HuH-7 (cell line): ENCODE results near the gene CAST.
A peak's percentile ranks its signal among the peaks of the same experiment; 100 is the strongest.
"Not testable (repeated sequence)": the region's sequence is repeated elsewhere in the genome, so short reads cannot be mapped to it uniquely, and the experiment has no call there.

Source experiments
- DNase-seq: peaks from one replicate; pipeline ENCODE4 v3.0.0; 2011; ENCODE audit warnings: low spot score

Gene CAST, protein sequence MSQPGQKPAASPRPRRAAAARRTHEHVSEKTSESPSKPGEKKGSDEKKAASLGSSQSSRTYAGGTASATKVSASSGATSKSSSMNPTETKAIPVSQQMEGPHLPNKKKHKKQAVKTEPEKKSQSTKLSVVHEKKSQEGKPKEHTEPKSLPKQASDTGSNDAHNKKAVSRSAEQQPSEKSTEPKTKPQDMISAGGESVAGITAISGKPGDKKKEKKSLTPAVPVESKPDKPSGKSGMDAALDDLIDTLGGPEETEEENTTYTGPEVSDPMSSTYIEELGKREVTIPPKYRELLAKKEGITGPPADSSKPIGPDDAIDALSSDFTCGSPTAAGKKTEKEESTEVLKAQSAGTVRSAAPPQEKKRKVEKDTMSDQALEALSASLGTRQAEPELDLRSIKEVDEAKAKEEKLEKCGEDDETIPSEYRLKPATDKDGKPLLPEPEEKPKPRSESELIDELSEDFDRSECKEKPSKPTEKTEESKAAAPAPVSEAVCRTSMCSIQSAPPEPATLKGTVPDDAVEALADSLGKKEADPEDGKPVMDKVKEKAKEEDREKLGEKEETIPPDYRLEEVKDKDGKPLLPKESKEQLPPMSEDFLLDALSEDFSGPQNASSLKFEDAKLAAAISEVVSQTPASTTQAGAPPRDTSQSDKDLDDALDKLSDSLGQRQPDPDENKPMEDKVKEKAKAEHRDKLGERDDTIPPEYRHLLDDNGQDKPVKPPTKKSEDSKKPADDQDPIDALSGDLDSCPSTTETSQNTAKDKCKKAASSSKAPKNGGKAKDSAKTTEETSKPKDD

GRCh38 chr5:96661855-96662724 lies at the start of gene CAST:
TSS of gene CAST (plus strand) at chr5:96662376. CDS start at chr5:96662423, 47 bp downstream.
- DNase-seq, result peak; percentile 87

DNA sequence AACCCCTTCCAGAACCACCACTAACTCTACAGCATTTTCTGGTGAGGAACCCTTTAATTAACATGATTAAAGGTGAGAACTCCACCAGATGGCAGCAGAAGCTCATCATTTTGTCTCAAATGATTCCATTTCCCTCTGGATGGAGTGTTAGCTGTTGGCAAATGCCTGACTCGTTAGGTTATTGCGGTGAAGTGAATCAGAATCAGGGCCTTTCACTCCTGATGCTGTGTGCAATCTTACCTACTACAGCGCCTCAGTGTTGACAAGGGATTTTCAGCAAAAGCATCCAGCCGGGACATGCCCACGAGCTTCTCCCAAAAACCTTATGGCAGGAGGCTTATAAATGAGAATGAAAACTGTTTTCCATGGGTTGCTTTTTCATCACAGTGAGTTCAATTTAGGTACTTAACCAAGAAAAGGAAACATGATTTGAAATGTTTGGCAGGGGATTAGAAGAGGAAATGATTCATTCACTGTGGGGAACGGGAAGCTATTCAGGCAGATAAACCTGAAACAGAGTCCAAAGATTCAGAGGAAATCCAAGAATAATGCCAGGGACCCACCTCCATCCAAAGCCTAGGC lies 48.0 kb upstream of the CAST start:
- peak; percentile 77 for DNase-seq

DNA sequence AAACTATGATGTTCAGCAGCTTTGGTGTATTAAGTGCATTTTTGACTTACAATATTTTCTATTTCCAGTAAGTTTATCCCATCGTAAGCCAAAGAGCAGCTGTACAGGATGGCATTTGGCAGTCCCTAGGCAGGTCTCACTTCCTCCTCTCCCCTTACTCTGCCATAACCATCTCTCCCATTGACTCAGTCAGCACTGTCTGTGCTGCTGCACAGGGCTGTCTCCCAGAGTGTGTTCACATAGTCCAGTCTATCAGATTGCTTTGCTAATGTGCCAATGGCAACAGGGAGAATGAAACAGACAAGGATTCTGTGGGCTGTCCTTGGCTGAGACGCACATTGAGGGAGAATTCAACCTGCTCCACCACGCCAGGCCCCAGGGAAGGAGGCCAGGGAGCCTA lies 47.0 kb upstream of the CAST start:
- no peak for DNase-seq

GRCh38 chr5:96616801-96617200 lies 45.4 kb upstream of the CAST start:
- no peak for DNase-seq

- not testable (repeated sequence) for DNase-seq
These were observed 43.7 kb upstream of the CAST start for GRCh38 chr5:96618311-96619016.

DNA sequence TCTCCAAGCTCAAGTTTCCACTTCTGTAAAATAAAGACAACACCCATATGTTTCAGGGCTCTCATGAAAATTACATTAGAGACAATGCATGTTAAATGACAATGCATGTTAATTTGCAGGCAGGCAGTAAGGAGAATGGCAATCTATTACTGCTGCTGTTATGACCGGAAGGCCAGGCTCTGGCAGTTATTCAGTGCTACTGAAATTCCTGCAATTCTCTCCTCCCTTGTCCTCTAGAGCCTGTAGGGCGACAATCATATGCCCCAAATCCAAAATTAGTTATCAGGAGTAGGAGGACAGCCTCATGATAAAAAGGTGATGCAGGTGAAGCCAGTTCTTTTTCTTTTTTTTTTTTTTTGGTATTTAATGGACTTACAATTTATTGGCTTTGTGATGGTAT lies 42.2 kb upstream of the CAST start:
- DNase-seq, result no peak

DNA sequence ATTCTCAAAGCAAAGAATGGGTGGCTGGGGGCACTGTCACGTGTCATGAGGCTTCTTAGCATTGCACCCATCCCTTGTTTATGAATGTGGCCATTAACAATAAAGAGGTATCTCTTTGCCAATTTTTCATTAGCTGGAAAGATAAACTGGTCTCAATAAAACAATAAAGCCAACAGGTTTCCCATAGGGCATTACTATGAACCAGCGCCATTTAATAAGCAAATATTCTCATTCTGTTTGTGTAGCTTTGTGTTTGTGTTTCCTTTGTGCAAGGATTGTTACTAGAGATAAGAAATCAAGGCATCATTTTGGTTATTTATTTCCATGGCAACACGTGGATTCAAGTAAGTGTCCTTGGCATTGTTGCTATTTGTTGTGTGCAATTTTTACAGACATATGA lies 37.6 kb upstream of the CAST start:
- DNase-seq, result no peak

- no peak for DNase-seq
These were observed 36.8 kb upstream of the CAST start for GRCh38 chr5:96625365-96625764.

GRCh38 chr5:96626956-96627355 lies 35.2 kb upstream of the CAST start:
- no peak for DNase-seq

DNA sequence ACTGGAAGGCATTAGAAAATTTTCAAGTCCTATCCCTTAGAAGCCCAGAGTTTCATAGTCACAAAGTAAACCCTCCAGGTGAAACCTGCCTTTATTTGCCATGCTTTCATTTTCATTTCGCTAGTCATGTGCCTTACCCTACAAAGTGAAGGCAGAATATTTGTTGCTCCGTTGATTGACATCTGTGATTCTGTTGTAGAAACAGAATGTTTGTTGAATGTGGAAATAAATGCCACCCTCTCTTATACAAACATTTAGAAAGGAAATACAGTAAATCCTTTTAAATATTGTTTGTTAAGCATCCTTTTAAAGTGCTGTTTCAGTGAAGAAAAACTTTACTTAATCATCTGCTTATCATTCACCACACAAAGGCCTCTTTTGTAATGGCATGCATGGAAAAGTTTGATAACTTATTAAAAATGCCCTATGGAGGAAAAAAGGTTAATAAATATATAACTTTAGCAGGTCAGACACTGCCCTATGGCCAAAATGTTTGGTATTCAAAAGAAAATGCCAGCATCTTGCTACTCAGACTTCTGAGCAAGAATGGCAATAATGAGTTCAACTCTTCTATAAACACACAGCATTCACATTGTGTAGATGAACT lies 34.3 kb upstream of the CAST start:
- DNase-seq, result peak; percentile 41

DNA sequence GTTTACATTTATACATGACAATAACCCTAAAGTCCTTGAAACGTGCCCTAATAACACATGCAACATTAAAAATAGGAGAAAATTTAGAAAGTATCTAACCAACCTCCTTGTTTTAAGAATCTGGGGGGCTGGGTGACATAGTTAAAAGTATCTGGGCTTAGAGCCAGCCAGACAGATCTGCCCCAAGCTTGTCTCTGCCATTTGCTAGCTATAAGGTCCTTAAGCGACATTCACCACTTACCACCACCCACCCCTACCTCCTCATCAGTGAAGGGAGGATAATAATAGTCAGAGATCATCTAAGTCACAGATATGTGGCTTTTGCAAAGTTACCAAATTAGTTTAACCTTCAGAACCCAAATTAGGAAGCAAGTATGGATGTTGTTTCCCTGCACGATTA lies 33.8 kb upstream of the CAST start:
- DNase-seq, result no peak

GRCh38 chr5:96629774-96630173 lies 32.4 kb upstream of the CAST start:
- DNase-seq, result no peak

DNA sequence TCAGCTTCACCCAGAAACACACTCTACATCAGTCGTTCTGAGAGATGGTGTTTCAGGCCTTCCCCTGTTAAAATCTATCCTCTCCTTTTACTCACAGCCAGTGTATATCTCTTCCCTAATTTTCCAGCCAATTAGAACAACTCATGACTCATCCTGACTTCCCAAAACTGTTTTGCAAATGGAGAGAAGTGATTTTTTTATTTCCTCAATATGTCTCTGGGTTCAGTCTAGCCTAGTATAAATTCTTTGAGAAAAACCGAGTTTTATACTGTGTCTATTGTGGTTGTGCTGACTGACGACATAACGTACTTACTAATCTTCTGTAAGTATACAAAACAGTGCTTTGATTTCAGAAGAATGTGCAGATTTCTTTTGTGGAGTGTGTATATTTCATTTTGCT lies 28.4 kb upstream of the CAST start:
- no peak for DNase-seq

GRCh38 chr5:96634881-96635280 lies 27.3 kb upstream of the CAST start:
- DNase-seq, result no peak

DNA sequence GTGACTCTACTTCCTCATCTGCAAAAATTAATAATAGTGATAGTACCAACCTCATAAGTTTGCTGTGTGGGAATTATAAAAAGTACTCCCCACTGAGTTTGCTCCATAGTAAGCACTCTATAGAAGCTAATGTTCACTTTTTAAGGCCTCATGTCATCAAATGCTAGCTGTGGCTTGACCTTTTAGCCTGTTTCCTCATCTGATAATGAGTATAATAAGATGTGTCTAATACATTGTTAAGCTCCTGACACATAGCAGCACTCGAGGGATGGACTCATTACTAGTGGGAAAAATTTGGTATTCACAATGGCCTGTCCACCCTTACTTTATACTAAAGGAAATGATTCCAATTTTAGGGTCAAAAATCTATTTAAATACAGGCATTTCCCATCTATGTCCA lies 26.1 kb upstream of the CAST start:
- no peak for DNase-seq

DNA sequence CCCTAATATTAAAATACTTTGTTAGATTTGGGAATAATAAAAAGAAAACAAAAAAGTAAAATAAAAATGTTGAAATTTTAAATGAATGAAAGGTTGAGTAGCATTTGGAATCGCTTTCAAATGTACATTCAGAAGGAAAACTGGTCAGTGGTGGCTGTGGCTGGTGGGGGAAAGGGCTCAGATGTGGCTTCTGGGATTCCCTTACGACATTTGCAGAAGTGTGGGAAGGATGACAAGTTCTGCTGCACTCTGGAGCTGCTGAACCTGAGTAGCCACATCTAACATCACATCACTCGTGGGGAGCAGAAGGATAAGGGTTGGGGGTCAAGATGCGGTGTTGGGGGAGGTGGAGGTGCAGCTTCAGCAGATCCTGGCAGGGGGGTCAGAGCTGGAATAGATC lies 25.6 kb upstream of the CAST start:
- DNase-seq, result no peak

DNA sequence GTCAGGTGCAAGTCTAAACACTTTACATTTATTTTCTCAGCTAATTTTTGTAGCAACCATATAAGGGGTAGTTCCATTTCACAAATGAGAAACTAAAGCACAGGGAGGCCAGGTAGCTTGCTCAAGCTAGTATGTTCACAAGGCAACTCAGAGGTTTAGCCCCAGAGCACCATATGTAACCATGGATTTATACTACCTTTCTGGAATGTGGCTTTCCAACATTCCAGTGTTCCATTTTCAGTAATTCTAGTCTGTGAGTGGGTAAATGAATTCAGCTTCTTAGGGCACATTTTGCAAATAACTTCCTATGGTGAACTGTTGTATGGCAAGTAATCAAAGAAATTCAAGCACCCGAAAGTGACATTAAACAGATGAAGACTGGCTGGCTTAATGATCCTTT lies 25.0 kb upstream of the CAST start:
- DNase-seq, result no peak

DNA sequence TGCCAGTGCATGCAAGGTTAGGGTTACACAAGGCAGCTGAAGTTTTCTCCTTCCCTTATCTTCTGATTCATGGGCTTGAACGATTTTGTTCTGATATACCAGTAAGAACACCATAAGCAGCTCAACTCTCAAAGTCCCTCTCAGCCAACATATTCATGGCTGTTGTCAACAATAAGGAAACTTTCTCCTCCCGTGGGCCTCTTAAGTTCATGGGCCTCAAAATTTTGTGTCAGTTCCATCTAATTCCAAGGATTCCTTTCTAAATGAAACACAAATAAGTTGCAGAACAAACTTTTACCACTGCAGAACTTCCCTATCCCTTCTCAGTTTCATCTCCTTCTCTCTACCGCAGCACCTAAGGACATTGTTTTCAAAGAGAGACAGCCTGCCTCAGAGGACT lies 23.6 kb upstream of the CAST start:
- no peak for DNase-seq

DNA sequence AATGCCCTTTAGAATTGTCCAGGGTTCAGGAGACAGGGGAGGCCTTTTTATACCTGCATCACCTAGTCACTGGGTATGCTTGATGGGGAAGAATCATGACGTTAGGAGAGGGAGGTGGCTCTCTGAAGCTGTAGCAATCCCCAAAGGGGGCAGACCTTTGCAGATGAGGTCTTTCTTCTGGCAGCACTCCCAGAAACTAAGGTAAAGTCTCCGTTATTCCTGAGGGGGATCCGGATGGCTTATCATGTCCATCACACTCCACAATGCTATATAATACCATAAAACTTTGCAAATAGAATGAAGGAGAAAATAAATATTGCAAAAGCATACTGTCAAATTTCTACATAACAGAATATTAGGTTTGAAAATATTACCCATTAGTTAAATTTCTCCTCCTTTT lies 21.5 kb upstream of the CAST start:
- DNase-seq, result no peak

DNA sequence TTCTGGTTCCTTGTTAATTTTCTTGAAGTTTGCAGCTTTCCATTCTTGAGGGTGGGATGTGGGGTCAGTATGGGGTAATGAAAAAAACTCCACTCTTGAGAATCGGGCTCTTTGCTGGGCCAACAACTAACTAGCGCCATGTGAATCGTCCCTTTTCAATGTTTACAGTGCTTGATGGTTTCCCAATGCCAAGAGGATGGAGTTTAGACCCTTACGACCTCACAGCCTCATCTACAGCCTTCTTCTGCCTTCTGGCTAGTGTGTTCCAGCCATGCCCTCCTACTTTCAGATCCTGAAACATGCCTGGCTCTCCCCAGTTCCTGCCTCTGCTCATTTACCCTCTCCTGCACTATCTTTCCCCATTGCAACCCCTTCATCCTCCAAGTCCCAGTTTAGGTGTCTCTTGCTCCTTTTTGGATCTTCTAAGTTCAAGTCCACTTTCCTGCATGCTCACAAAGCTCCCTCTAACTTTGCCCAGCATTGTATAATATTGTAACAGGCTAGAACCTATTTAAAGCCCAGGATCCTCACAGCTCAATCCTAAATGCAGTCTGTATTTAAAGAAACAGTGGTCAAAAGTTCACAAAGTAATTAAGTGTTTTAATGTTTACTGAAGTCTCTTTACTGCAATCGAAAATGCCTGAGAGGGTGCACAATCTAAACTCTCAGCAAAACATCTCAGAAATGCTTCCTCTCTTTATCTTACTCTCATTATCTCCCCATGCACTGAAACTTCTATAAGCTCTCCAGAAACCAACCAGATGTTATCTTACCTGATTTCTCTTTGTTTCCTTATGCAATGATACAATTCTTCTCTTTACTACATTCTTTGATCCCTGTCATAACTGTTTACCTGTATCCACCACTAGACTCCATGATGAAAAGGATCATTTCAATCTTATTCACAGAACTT lies 20.6 kb upstream of the CAST start:
- DNase-seq, result no peak
